K562 (cell line): ENCODE results near the gene TMEM247. TPM values are rescaled to one million over a fixed set of nuclear protein-coding genes. Genes with fewer than 3 reads are reported as not detected.

Experiments used
- ATAC-seq: fragments of 200-7000 bp; cut with Tn5 transposase; 3 replicates; pipeline ENCODE4 v1.9.1; 2020; ENCODE audit warnings: moderate library complexity
- BruUV-seq: library from RNA; stranded (reverse); fragments of 400-500 nt; replicated peaks from 2 replicates; lab custom pipeline; 2021; lab: Mats Ljungman, UMichigan
- CTCF ChIA-PET: fragments of 300-600 bp; formaldehyde crosslinking; extraction: SDS; loops from one replicate; lab custom pipeline; 2021; ENCODE audit warnings: low intra/inter-chr PET ratio; lab: Yijun Ruan, JAX
- POLR2A ChIA-PET: fragments of 300-600, 350-650 bp; sonication (Branson Sonifier 250); formaldehyde crosslinking; extraction: SDS; loops from one replicate; lab custom pipeline; 2021; ENCODE audit warnings: antibody characterized with exemption, inconsistent platforms; lab: Yijun Ruan, JAX
- DNase-seq, 4 experiments: peaks; one replicate each; pipeline versions ENCODE4 v3.0.0 to v3.0.0-alpha.2; 2011 to 2018; ENCODE audit warnings: low spot score in 3 of 4, mixed read lengths in 3 of 4; ENCODE audit errors: extremely low read depth in 1 of 4
- FAIRE-seq: peaks from 2 replicates; lab custom pipeline; 2011; peaks lifted over from hg19 to GRCh38; lab: Jason Lieb, UNC
- H2AFZ ChIP-seq: 2 replicates; pipeline ENCODE4 v1.6.0; 2011; ENCODE audit warnings: low read depth, low read length, control low read depth, inconsistent platforms
- H3K27ac ChIP-seq: fragments of 200-600 bp; 3 replicates; pipeline ENCODE4 v1.8.0; 2011; ENCODE audit warnings: low read depth, mild to moderate bottlenecking, control low read depth, inconsistent platforms, low read length, moderate library complexity, mixed read lengths; ENCODE audit errors: extremely low read depth
- H3K27me3 ChIP-seq, 2 experiments: fragments of 300-600 bp in 1 of 2; 2 replicates in 1 of 2; 3 replicates in 1 of 2; pipeline versions ENCODE4 v1.6.0 to v1.8.0; 2011; ENCODE audit warnings: inconsistent platforms in 2 of 2, low read length in 2 of 2, mild to moderate bottlenecking in 1 of 2, mixed read lengths in 1 of 2, moderate library complexity in 1 of 2; ENCODE audit not compliant: control insufficient read depth in 2 of 2, insufficient read depth in 2 of 2
- H3K36me3 ChIP-seq: fragments of 300-600 bp; 3 replicates; pipeline ENCODE4 v1.8.0; 2011; ENCODE audit warnings: mild to moderate bottlenecking, low read length, inconsistent platforms; ENCODE audit not compliant: control insufficient read depth, insufficient read depth
- H3K4me1 ChIP-seq, 2 experiments: fragments of 200-600 bp in 1 of 2; replicated peaks in 1 of 2; 2 replicates in 1 of 2; 3 replicates in 1 of 2; pipeline versions ENCODE4 v1.5.1 to v1.8.0; 2011; ENCODE audit warnings: inconsistent platforms in 2 of 2, low read length in 2 of 2, mild to moderate bottlenecking in 1 of 2, mixed read lengths in 1 of 2, moderate library complexity in 1 of 2; ENCODE audit not compliant: control insufficient read depth in 2 of 2, insufficient read depth in 2 of 2
- H3K4me2 ChIP-seq: 2 replicates; pipeline ENCODE4 v1.6.1; 2011; ENCODE audit warnings: low read length, control low read depth, inconsistent platforms, mixed read lengths; ENCODE audit not compliant: insufficient read depth
- H3K4me3 ChIP-seq: fragments of 200-600 bp; sonication (generic), shearing (Covaris generic); 2 replicates; pipeline ENCODE4 v1.5.1; 2016; ENCODE audit warnings: control low read depth, inconsistent platforms
- H3K79me2 ChIP-seq: fragments of 200-600 bp; 3 replicates; pipeline ENCODE4 v1.8.0; 2011; ENCODE audit warnings: low read length, inconsistent platforms; ENCODE audit not compliant: control insufficient read depth, insufficient read depth
- H3K9ac ChIP-seq, 2 experiments: 2 replicates each; pipeline versions ENCODE4 v1.6.0 to v1.6.1; 2011; ENCODE audit warnings: low read depth in 2 of 2, low read length in 2 of 2, control low read depth in 1 of 2, inconsistent platforms in 1 of 2, mild to moderate bottlenecking in 1 of 2, mixed read lengths in 1 of 2; ENCODE audit not compliant: insufficient read depth in 1 of 2
- H3K9me1 ChIP-seq: one replicate; pipeline ENCODE4 v1.6.0; 2011; ENCODE audit warnings: inconsistent platforms, mild to moderate bottlenecking, low read length, moderate library complexity; ENCODE audit not compliant: control insufficient read depth, insufficient read depth
- H3K9me3 ChIP-seq: replicated peaks from 2 replicates; pipeline ENCODE4 v1.5.1; 2011; ENCODE audit warnings: low read depth, low read length, inconsistent platforms; ENCODE audit not compliant: control insufficient read depth, insufficient read depth
- H4K20me1 ChIP-seq: replicated peaks from 2 replicates; pipeline ENCODE4 v1.6.1; 2011; ENCODE audit warnings: low read length, inconsistent platforms, mixed read lengths; ENCODE audit not compliant: control insufficient read depth, insufficient read depth
- BRD9 ChIP-seq: fragments of 450-650 bp; IDR thresholded peaks from 2 replicates; pipeline ENCODE4 v1.6.1; 2018; ENCODE audit warnings: low read depth; ENCODE audit not compliant: partially characterized antibody
- FOXM1 ChIP-seq, 2 experiments: fragments of 450-650 bp in 1 of 2; sonication (generic) in 1 of 2; formaldehyde crosslinking in 1 of 2; IDR thresholded peaks; 2 replicates each; pipeline versions ENCODE4 v1.6.1 to v1.9.0; 2017 to 2022; ENCODE audit warnings: low read depth in 2 of 2, mild to moderate bottlenecking in 2 of 2, missing genetic modification reagents in 1 of 2, moderate library complexity in 1 of 2
- TCF7L2 ChIP-seq: fragments of 150-350 bp; IDR thresholded peaks from 2 replicates; pipeline ENCODE4 v1.6.1; 2016; ENCODE audit warnings: low read depth, mild to moderate bottlenecking, low read length, moderate library complexity
- TSC22D4 ChIP-seq: fragments of 450-650 bp; IDR thresholded peaks from 2 replicates; pipeline ENCODE4 v1.6.1; 2016; ENCODE audit warnings: missing genetic modification characterization, missing biosample characterization, control low read depth
- ZNF23 ChIP-seq: fragments of 250-450 bp; sonication (Bioruptor Pico); IDR thresholded peaks from 2 replicates; pipeline ENCODE4 v1.4.0; 2020; ENCODE audit warnings: mild to moderate bottlenecking
- WGBS: fragments of 100-300 bp; shearing (Covaris generic); methylation state at CpG from one replicate; pipeline ENCODE4 v1.1.6; 2016; ENCODE audit warnings: low coverage, mixed read lengths; ENCODE audit not compliant: insufficient coverage; ENCODE audit errors: missing lambda C conversion rate; 5-methylcytosine and 5-hydroxymethylcytosine counted together
- in situ Hi-C: fragments of 300-500 bp; cut with MboI; formaldehyde crosslinking; loops from 4 replicates; pipeline ENCODE4 v1.15.0; 2018; ENCODE audit warnings: inconsistent platforms, mixed read lengths
- intact Hi-C: fragments of 100-400 bp; cut with micrococcal nuclease; formaldehyde crosslinking; loops from 2 replicates; pipeline ENCODE4 v1.14.2; 2022
- polyA plus RNA-seq, 8 experiments: library from polyadenylated mRNA; depleted of rRNA in 4 of 8; stranded (reverse) in 5 of 8; unstranded in 3 of 8; fragments of >200 nt; fragmentation: Nextera tagmentation in 2 of 8; fragmentation: Illumina TruSeq in 1 of 8; extraction: Ambion mirVana in 2 of 8; extraction: Trizol in 1 of 8; gene quantifications; 2 replicates each; pipeline versions ENCODE4 v1.2.1 to v1.2.3, GENCODE V29; 2011 to 2014; ENCODE audit warnings: inconsistent platforms in 1 of 8, missing spikeins in 1 of 8
- total RNA-seq, 7 experiments: library from RNA; depleted of rRNA in 6 of 7; stranded (reverse); fragments of >200 nt in 6 of 7; fragmentation: Illumina TruSeq in 2 of 7; extraction: Trizol in 2 of 7; gene quantifications; 2 replicates each; pipeline versions ENCODE4 v1.2.1 to v1.2.3, GENCODE V29; 2011 to 2021; ENCODE audit warnings: low replicate concordance in 1 of 7
- TF ChIP-seq, protein P1 (sequence below), 2 experiments: fragments of 450-650 bp; IDR thresholded peaks; 2 replicates each; pipeline ENCODE4 v1.6.1; 2016

The TMEM247 gene
- total and polyA plus RNA-seq, 9 of the 15 experiments (the other 6 are each of a cell fraction or from before 2014, with no cell fraction given) = 0.24 to 4.7 (median 3.1) TPM

DNA sequence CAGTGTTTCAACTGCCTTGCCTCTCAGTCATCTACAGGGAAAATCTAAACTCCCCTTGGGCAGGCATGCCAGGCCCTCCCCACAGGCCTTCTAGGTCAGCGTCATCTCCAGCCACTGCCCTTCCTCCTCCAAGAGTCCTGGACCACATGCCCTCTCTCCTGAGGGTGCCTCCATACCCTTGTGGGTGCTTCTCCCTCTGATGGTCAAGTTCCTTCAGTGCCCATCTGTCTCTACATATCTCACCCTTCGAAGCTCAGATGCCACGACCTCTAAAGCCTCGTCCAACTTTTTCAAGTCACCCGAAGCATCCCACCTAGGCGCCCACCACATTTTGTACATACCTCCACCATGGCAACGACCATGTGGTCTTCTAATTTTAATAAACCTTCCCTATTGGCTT lies 22.6 kb upstream of the TMEM247 start:
- TF ChIP-seq BRD9 (no peak), FOXM1 (IDR thresholded peaks at IDR 0.05; ENCODE audit: low read depth) (no peak), FOXM1 (CRISPR knock-in tag; IDR thresholded peaks at IDR 0.05; ENCODE audit: low read depth) (no peak), TCF7L2 (no peak), TSC22D4 (tag) (no peak), ZNF23 (CRISPR knock-in tag) (no peak)
- TF ChIP-seq, protein P1, sequence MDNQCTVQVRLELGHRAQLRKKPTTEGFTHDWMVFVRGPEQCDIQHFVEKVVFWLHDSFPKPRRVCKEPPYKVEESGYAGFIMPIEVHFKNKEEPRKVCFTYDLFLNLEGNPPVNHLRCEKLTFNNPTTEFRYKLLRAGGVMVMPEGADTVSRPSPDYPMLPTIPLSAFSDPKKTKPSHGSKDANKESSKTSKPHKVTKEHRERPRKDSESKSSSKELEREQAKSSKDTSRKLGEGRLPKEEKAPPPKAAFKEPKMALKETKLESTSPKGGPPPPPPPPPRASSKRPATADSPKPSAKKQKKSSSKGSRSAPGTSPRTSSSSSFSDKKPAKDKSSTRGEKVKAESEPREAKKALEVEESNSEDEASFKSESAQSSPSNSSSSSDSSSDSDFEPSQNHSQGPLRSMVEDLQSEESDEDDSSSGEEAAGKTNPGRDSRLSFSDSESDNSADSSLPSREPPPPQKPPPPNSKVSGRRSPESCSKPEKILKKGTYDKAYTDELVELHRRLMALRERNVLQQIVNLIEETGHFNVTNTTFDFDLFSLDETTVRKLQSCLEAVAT (IDR thresholded peaks at IDR 0.05) = no peak
- no peak for FAIRE-seq
- H3K36me3 ChIP-seq = peaks cover 17% of the 10 kb centered on the region; the same call in 2 of the 3 replicates
- H3K9ac ChIP-seq = no peak overlapping the region
- in situ Hi-C loops = no loop called here
- POLR2A ChIA-PET = interaction anchor here (1.5 kb wide), 2 partner anchors 17 to 18 kb away, joined by 3 to 4 read pairs; no protein-coding TSS in a partner anchor
- H2AFZ ChIP-seq = no peak overlapping the region
- no peaks in the 10 kb centered on the region for H3K9me3 ChIP-seq
- peaks cover 2% of the 10 kb centered on the region for H3K9me1 ChIP-seq
- no TSS peak for BruUV-seq
- H3K4me1 ChIP-seq = peaks cover 8 to 10% of the 10 kb centered on the region in 2 experiments; a peak in 4 of 5 replicates
- ATAC-seq = no peak
- CTCF ChIA-PET = no interaction called here
- H3K27me3 ChIP-seq = no peaks in the 10 kb centered on the region
- H3K27ac ChIP-seq = no peak overlapping the region
- H4K20me1 ChIP-seq = peaks cover 4% of the 10 kb centered on the region; the same call in 1 of the 2 replicates
- H3K79me2 ChIP-seq = no peaks in the 10 kb centered on the region
- H3K4me2 ChIP-seq = no peak overlapping the region
- WGBS = 62% methylated on average over 7 of the region's 7 CpGs
- intact Hi-C loops = no loop called here
- H3K4me3 ChIP-seq = no peak overlapping the region
- no peak for DNase-seq
